Stimulated activated CD4-positive, alpha-beta T cell treated with anti-CD3 and anti-CD28 coated beads, Interleukin-12 subunit alpha, Interleukin-12 subunit beta, amount 100 ng/mL, for 48 hours (primary cell): Measurements from ENCODE around the gene PRKCB.
"Not testable (repeated sequence)": the region's sequence is repeated elsewhere in the genome, so short reads cannot be mapped to it uniquely, and the experiment has no call there.

ENCODE experiments used
- DNase-seq, 3 donors: peaks; one replicate each; pipeline ENCODE4 v3.0.0-alpha.2; 2020; ENCODE audit warnings: low read depth in 2 of 3, low spot score in 1 of 3

Gene PRKCB

DNA sequence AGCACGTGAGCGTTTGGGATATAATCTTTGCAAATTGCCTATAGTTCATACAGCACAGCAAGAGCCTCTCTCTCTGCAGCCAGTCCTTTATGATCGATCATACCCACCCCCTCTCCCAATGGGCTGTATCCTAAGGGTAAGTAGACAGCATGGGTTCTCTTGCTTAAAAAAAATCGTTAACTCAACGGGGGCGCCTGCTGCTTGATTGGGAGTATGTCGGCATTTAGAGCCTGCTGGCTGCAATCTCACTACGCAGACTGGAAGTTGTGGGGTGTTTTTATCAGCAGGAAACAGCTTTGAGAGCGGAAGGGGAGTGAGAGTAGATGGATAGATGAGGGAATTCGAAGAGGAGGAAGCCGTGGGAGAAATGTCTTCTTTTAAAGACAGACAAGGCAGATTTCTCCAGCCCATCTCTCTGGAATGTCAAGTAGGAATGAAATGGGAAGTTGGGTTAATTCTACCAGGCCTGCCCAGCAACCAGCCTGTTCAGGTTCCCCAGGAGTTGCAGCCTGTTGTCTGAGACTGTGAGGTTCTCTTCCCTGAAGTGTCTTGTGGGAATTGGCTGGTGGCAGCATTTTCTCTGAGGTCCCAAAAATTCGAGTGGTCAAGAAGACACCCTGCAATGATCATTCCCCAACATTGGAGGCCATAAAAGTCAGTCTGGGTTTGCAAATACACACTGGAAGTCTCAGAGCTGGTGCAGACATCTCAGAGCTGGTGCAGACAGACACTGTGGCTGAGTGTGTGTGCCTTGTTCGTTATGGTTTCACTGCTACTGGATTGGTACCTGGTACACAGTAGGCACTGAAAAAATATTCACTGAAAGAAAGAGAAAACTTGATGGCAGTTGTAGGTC lies 65.6 kb downstream of the PRKCB start:
- no peak for DNase-seq

DNA sequence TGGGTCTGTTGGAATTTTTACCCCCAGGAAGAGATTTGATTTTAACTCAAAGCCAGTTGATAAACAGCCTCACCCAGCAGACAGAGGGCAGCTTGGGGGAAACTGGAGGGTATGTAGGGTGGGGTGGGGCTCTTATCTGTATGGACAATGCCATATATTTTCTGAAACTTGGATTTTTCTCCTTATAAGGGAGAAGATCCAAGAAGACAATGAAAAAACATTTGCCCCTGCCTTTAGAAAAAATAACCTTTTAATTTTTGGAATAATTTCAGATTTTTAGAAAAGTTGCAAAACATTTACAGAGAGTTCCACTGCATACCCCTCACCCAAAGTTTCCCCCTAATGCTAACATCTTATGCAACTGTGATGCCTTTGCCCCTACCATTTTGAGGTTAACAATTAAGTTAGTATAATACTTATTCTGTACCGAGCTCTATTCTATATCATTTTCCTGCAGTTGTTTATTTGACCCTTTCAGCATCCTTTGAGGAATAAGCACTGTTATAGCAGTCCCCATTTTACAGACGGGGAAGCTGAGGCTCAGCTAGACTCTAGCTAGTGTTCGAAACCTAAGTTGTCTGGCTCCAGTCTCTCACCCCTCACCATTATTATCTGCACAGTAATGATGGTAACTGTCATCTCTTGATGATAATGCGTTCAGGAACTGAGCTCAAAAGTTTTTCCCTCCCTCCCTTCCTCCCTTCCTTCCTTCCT lies 66.4 kb downstream of the PRKCB start:
- no peak for DNase-seq

GRCh38 chr16:23902748-23903414 lies 67.1 kb downstream of the PRKCB start:
- DNase-seq: no peak

DNA sequence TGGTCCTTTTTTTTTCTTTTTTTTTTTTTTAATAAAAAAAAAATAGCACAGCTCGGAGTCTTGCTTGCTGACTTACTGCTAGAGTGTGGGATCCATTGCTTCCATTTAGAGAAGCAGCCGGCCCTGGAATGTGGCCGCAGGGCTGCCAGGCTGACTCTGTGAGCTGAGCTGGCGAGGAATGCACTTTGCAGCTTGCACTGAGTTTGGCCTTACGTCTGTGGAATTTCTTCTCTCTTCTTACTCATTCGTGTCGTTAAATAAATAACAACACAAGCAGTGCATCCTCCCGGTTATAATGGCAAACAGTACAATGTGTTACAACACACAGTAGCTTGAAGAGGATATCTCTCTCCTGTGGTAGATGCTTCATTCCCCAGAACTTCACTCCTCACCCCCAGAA lies 69.2 kb downstream of the PRKCB start:
- no peak for DNase-seq

DNA sequence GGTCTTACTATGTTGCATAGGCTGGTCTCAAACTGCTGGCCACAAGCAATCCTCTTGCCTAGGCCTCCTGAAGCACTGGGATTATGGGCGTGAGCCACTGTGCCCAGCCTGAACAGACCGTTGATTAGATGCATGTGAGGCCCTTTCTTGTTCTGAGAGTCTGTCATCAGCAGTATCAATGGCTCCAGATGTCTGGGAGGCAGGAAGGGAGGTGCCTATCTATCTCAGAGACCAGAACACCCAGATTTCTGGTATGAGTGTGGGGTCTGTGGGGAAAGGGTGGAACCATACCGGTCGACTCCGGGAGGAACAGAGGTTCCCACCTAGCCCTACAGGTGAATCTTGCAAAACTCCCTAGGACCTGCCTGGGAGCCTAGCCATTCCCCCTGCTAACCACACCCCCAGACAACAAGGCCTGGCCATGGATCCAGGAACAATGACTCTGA lies 71.7 kb downstream of the PRKCB start:
- no peak for DNase-seq

- no peak for DNase-seq
Measured at GRCh38 chr16:23907903-23908302, 72.1 kb downstream of the PRKCB start.

- no peak for DNase-seq
Measured at GRCh38 chr16:23908790-23909189, 73.0 kb downstream of the PRKCB start.

- no peak for DNase-seq
Measured at GRCh38 chr16:23909792-23910418, 74.1 kb downstream of the PRKCB start.

GRCh38 chr16:23914946-23915530 lies 79.3 kb downstream of the PRKCB start:
- DNase-seq: no peak

GRCh38 chr16:23916552-23916951 lies 80.8 kb downstream of the PRKCB start:
- DNase-seq: not testable (repeated sequence)

DNA sequence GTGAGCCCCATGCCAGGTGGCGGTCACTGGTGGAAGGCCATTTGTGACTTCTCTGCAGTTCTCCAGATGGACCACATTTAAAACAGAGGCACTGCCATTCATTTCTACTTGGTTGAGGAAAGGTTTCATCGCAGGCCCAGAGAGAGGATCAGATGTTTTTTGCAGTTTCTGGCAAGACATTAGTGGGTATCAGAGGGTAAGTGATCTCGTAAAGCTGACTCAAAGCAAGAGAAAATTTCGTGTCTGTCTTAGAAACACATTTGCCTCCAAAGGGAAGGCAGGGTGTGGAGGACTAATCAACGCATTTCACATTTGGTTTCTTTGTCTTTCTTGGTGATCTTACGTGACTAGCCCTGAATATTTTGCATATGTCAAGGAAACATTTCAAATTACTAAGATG lies 81.8 kb downstream of the PRKCB start:
- DNase-seq: no peak

- no peak for DNase-seq
Measured at GRCh38 chr16:23920446-23920845, 84.7 kb downstream of the PRKCB start.

- no peak for DNase-seq
Measured at GRCh38 chr16:23920899-23921298, 85.1 kb downstream of the PRKCB start.

DNA sequence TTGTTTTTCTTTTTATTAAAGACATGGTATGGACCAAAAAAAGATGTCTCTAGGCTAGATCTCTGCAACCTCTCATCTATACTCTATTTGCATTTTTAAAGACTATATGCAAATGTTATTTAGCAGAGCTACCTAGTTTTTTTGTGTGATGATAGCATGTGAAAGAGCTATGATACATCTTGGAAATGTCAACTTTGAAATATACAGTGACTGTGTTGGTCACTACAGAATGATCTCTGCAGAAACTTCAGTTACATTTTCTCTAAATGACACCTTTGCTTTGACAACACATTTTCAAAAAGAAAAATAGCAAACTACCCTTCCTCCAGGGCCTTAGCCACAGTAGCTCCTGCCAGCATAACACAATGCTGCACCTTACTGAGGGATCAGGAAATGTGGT lies 86.6 kb downstream of the PRKCB start:
- no peak for DNase-seq

GRCh38 chr16:23924128-23924527 lies 88.3 kb downstream of the PRKCB start:
- peak in 2 of 3 donors; percentile 6 to 7 for DNase-seq

GRCh38 chr16:23927796-23928195 lies 92.0 kb downstream of the PRKCB start:
- DNase-seq: no peak

- no peak for DNase-seq
Measured at GRCh38 chr16:23929237-23929636, 93.5 kb downstream of the PRKCB start.

DNA sequence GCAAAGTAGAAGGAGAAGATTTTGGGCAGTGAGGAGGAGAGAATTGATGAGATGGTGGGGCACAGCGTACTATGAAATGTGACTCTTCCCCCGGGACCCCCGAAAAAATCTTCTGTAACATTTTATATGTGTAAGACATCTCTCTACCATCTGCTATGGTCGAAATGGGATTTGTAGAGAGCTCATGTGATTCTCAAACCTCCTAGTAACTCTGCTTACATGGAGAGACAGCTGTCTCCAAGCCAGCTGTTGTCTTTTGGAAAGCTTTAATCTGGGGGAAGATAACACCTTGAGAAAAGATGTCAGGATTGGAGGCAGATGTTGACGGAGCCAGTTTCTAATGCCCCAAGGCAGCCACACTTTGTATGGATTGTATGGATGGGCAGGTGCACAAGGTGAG lies 94.1 kb downstream of the PRKCB start:
- DNase-seq: no peak

- DNase-seq: no peak
Measured at GRCh38 chr16:23930791-23931190, 95.0 kb downstream of the PRKCB start.

GRCh38 chr16:23931199-23931598 lies 95.4 kb downstream of the PRKCB start:
- no peak for DNase-seq

- DNase-seq: not testable (repeated sequence)
Measured at GRCh38 chr16:23933650-23934049, 97.9 kb downstream of the PRKCB start.
